ENCODE results near the gene LONRF3.

LONRF3 gene

DNA sequence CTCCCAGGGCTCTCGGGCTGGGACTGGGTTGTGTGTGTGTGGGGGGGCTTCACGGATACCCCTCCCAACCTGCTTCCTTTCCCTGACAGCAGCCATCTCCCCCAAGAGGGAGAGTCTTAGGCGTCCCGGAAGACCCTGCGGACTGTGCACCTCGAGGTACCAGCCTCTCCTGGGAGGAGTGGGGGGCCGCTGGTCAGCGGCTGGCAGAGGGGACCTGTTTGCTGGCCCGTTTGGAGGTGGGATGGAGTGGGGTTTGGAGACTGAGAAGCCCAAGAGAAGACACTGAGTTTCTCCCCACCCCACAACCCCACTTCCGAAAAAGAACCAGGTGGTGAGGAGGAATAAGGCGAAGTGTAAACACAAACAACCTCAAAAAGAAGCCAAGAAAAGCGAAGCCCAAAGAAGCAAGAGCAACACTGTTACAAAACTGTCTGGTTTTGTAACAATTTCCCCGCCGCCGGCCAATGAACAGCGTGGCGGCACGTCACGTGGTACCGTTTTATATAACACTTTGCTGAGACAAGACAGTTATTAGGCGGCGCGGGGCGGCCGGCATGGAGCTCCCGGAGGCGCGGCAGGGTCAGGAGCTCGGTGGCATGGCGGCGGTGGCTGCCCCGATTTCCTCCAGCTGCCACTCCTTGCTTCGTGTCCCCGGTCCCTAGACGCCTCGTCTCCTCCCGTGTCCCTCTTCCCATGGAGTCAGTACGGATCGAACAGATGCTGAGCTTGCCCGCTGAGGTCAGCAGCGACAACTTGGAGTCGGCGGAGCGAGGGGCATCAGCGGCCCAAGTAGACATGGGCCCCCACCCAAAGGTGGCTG is at the start of gene LONRF3:
Gene LONRF3, plus strand, starts transcription at position 531 of the 820 bp plus-strand sequence. Its CDS starts 163 bp downstream, at position 694.
- peak; percentile 3 for DNase-seq

- DNase-seq = no peak
Observed at GRCh38 chrX:118928151-118928550, 46.3 kb upstream of the LONRF3 start.

DNA sequence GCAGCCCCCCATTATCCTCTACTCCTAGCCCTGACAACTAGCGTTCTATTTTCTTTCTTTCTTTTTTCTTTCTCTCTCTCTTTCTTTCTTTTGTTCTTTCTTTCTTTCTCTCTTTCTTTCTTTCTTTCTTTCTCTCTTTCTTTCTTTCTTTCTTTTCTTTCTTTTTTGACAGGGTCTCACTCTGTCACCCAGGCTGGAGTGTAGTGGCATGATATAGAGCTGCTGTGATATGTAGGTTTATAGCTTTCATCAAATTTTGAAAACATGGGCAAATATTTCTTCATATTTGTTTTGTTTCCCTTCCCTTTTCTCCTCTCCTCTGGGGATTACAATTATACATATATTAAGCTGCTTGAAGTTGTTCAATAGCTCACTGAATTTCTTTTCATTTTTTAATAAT is 39.1 kb upstream of the LONRF3 start:
- DNase-seq = no peak

DNA sequence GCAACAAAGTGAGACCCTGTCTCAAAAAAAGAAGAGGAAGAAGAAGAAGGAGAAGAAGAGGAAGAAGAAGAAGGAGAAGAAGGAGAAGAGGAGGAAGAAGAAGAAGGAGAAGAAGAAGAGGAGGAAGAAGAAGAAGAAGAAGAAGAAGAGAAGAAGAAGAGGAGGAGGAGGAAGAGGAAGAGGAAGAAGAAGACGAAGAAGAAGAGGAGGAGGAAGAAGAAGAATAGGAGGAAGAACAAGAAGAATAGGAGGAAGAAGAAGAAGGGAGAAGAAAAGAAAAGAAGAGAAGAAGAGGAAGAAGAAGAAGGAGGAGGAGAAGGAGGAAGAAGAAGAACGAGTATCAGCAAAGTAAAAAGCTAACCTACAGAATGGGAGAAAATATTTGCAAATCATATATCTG is 33.3 kb upstream of the LONRF3 start:
- DNase-seq = no peak

- DNase-seq = no peak
Observed at GRCh38 chrX:118943102-118943501, 31.3 kb upstream of the LONRF3 start.

DNA sequence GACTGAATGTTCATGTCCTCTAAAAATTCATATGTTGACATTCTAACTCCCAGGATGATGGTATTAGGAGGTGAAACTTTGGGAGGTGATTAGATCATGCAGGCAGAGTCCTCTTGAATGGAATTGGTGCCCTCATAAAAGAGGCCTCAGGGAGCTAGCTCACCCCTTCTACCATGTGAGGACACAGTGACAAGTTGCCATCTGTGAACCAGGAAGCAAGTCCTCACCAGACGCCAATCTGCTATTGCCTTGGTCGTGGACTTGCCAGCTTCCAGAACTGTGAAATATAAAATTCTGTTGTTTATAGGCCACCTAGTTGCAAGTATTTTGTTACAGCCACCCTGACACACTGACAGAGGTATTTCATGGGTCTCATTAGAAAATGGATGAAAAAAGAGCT is 28.5 kb upstream of the LONRF3 start:
- no peak for DNase-seq

GRCh38 chrX:118948270-118948669 is 26.1 kb upstream of the LONRF3 start:
- no peak for DNase-seq

GRCh38 chrX:118961866-118962560 is 12.4 kb upstream of the LONRF3 start:
- no peak for DNase-seq

- DNase-seq = no peak
Observed at GRCh38 chrX:118963159-118963558, 11.3 kb upstream of the LONRF3 start.

- no peak for DNase-seq
Observed at GRCh38 chrX:118964252-118964651, 10.2 kb upstream of the LONRF3 start.

DNA sequence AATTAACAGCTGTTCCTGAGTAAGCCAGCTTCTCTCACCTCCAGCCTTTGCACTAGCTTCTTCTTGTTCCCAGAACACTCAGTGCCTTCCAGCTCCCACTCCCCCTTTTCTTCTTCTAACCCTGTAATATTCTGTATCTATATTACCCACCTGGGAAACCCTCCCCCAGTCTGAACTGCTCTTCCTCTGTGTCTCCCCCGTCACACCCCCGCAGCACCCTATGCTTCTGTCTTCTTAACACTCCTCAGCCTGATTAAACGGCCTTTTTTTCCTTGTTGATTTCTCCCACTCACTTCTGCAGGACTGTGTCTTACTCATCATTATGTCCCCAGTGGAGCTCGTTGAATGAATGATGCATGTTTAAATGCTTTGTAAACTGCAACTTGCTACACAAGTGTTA is 9.0 kb upstream of the LONRF3 start:
- DNase-seq = no peak

DNA sequence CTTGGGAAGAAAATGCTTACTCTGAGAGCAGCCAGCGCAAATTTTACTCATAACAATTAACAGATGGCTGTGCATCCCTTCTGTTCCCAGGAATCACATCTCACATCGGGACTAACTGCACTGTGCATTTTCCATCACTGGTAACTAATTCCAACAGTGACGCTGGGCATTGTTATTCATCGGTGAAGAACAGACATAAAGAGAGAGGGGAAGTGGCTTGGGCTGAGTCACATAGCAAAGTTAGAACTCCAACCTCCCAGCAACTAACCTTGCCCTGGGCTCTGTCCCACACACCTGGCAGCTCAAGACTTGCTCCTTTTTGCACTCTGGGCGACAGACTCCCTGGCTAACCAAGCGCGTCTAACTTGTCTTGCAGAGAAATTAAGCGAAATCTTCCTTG is 6.4 kb upstream of the LONRF3 start:
- DNase-seq = peak; percentile 49

DNA sequence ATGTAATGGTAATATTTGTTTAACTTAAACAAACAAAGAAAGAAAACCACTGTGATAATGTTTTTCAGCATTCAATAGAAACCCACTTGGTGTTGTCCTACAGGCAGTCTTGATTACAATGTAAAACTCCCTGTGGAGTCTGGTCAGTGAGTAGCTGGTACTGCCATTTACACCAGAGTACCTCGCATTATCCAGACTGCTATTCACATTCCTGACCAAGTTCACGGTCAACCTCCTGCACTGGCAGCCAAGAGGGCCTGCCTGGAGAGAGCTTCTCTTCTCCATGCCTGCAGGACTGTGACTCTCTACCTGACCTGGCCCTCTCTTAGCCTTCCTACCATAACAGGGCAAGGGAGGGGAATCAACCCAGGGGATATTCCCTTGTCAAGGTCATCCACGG is 2.9 kb upstream of the LONRF3 start:
- DNase-seq = no peak

- DNase-seq = no peak
Observed at GRCh38 chrX:118973389-118974087, 880 bp upstream of the LONRF3 start.

DNA sequence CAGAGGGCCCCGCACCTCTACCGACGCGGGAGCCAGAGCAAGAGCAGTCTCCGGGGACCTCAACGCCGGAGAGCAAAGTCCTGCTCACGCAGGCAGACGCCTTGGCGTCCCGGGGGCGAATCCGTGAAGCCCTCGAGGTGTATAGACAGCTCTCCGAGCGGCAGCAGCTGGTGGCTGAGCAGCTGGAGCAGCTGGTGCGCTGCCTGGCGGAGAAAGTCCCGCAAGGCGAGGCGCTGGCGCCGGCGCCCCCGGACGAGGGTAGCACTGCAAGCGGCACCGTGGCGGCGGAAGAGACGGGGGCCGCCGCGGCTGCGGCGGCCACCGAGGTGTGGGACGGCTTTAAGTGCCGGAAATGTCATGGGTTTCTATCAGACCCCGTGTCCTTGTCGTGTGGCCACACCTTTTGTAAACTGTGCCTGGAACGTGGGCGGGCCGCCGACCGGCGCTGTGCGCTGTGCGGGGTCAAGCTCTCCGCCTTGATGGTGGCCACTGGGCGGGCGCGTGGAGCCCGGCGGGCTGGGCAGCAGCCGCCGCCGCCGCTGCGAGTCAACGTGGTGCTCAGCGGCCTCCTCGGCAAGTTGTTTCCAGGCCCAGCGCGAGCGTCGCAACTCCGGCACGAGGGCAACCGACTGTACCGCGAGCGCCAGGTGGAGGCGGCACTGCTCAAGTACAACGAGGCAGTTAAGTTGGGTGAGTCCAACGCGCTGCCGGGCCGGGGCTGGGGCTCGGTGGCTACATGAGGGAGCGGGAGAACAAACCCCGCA is 672 bp downstream of the LONRF3 start:
- DNase-seq = peak; percentile 28

DNA sequence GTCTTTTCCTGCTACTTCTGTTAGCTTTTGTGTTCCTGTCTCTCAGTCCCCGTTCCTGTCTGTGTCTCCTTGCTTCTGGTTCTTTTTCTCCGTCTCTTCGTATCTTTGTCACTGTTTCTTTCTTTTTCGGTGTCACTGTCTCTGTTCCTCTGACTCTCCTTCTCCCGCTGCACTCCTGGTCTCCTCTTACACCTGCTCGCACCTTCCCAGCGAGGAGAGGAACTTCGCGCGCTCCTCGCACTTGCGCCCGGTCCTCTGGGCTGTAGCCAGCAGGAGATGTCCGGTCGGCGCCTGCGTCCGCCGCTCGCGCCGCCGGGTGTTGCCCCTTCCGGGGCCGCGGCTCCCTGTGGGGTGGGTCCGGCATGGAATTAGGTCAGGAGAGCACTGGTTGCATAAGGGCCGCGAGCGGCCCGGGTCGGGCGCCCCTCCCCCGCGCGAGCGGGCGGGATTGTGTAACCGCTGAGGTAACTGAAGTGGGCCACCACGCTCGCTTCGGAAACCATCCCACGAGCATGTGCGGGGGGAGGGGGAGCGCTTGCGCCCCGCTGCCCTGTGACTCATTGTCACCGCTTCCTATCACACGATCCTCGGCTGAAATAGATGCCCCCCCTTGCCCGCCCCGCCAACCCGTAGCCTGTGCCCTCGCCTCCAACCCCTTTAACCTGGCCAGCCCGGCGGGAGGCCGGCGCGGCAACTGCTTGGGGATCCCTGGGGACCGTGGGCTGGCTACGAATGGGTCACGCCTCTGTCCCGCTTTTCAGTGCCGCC is 1.6 kb downstream of the LONRF3 start:
- DNase-seq = peak; percentile 20

DNA sequence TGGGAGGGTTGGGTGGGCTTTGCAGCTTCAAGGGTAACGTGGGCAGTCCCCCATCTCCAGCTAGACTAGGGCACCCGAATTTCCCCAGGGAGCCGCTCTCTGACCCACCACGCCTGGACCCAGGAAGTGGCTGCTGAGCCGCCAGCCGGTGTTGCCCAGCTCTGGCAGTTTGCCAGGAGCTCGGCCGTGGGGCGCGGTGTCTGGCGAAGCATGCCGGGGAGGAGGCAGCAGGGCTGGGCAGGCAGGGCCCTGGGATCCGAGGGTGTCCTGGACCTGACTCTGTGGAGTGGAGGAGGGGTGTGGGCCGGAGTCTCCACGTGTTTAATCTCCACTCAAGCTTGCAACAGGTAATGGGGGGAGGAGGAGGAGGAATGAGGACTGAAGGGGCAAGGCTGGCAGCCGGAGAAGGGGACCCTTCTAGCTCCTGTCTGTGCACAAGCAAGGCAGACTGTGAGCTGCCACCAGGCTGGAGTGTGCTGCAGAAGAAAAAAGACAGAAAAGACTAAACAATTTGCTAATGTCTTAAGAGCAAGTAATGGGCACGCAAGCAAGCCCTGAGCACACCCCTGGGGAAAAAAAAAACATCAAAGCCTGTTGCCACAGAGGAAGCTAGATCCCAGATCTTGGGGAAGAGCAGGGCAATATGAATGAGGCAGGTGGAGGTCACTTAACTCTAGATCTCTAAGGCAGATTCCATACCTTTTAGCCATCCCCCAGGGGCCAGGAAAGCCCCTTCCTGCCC is 2.4 kb downstream of the LONRF3 start:
- DNase-seq = no peak

GRCh38 chrX:118977424-118977823 is 3.0 kb downstream of the LONRF3 start:
- DNase-seq = no peak

- no peak for DNase-seq
Observed at GRCh38 chrX:118978451-118978850, 4.0 kb downstream of the LONRF3 start.

- no peak for DNase-seq
Observed at GRCh38 chrX:118980761-118981160, 6.3 kb downstream of the LONRF3 start.

DNA sequence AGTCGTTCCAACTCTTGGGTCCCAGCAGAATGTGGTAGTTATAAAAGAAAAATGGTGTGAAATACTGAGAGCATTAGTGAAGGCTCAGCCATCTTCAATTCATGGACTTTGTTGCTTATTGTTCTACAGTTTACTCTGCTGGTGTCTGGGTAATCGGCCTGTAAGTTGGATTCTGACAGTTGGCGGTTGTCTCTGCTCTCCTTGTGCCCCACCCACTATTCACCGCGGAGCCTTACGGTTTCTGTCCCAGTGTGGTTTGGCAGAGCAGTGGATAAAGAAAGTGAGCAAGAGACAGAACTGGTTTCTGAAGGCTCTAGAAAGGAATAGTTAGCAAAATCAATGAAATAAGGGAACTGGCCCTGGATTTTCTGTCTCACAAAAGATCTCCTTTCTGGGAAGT is 9.1 kb downstream of the LONRF3 start:
- no peak for DNase-seq
